ENCODE results near the gene ETHE1.

- TF ChIP-seq, protein P1, sequence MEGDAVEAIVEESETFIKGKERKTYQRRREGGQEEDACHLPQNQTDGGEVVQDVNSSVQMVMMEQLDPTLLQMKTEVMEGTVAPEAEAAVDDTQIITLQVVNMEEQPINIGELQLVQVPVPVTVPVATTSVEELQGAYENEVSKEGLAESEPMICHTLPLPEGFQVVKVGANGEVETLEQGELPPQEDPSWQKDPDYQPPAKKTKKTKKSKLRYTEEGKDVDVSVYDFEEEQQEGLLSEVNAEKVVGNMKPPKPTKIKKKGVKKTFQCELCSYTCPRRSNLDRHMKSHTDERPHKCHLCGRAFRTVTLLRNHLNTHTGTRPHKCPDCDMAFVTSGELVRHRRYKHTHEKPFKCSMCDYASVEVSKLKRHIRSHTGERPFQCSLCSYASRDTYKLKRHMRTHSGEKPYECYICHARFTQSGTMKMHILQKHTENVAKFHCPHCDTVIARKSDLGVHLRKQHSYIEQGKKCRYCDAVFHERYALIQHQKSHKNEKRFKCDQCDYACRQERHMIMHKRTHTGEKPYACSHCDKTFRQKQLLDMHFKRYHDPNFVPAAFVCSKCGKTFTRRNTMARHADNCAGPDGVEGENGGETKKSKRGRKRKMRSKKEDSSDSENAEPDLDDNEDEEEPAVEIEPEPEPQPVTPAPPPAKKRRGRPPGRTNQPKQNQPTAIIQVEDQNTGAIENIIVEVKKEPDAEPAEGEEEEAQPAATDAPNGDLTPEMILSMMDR (IDR thresholded peaks at IDR 0.05): no peak
- TF ChIP-seq EZH2 (IDR thresholded peaks at IDR 0.05; ENCODE audit: borderline replicate concordance, insufficient read depth, low read depth, low read length, poor library complexity, severe bottlenecking): no peak
Observed at GRCh38 chr19:43507880-43508279, 19.1 kb downstream of the ETHE1 start.

All from B cell (primary cell).